ENCODE results near the gene IFIT2. TPM values are rescaled to one million over a fixed set of nuclear protein-coding genes. Genes with fewer than 3 reads are reported as not detected.

IFIT2 gene
- total RNA-seq, 2 experiments from 2014 or later = 36.9 to 38.9 TPM

DNA sequence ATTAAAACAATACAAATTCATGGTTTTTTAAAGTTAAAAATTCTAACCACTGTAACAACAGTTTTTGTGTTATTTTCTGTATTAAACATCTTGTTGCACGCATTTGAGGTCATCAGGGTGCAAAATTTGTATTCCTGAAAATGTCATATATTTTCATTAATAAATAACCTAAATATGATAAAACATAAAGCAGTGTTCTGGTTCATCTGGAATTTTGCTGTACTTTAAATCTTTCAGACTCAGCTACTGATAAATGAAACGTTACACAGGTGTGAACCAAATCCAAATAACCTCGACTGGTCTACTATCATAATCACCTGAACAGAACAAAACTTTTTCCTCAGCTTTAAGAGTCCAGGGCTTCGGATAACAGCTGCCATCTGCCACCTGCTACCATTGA, 6.9 kb downstream of the IFIT2 start:
- no peaks in the 10 kb centered on the region for H3K27me3 ChIP-seq (ENCODE audit: control insufficient read depth in 1 of 2, insufficient read depth in 2 of 2, low read length in 2 of 2)
- ChIA-PET POLR2A (interaction anchor here (1.4 kb wide), 1 partner anchor 19 kb away, joined by 3 read pairs; the partner anchor contains the start of gene IFIT3), CTCF (no interaction called here)
- Mint-ChIP-seq H3K4me3 (no peak overlapping the region), H3K27ac (no peak overlapping the region), H3K9me3 (peaks cover 5% of the 10 kb centered on the region), H3K36me3 (ENCODE audit: low read depth) (peaks cover 65% of the 10 kb centered on the region), H3K4me1 (ENCODE audit: low read depth) (peaks cover 10% of the 10 kb centered on the region), H3K27me3 (no peaks in the 10 kb centered on the region)
- DNase-seq = no peak
- peaks cover 30% of the 10 kb centered on the region for H3K36me3 ChIP-seq (ENCODE audit: insufficient read depth, low read length)
- no peak overlapping the region for H3K4me3 ChIP-seq (ENCODE audit: low read length)
- no peak for ATAC-seq (ENCODE audit: poor library complexity)
- no peak overlapping the region for H3K27ac ChIP-seq (ENCODE audit: low read depth in 1 of 2, low read length in 2 of 2)
- TF ChIP-seq, protein P1, sequence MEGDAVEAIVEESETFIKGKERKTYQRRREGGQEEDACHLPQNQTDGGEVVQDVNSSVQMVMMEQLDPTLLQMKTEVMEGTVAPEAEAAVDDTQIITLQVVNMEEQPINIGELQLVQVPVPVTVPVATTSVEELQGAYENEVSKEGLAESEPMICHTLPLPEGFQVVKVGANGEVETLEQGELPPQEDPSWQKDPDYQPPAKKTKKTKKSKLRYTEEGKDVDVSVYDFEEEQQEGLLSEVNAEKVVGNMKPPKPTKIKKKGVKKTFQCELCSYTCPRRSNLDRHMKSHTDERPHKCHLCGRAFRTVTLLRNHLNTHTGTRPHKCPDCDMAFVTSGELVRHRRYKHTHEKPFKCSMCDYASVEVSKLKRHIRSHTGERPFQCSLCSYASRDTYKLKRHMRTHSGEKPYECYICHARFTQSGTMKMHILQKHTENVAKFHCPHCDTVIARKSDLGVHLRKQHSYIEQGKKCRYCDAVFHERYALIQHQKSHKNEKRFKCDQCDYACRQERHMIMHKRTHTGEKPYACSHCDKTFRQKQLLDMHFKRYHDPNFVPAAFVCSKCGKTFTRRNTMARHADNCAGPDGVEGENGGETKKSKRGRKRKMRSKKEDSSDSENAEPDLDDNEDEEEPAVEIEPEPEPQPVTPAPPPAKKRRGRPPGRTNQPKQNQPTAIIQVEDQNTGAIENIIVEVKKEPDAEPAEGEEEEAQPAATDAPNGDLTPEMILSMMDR (IDR thresholded peaks at IDR 0.05) = no peak
- peaks cover 0 to 10% of the 10 kb centered on the region in 2 experiments for H3K9me3 ChIP-seq (ENCODE audit: control insufficient read depth in 1 of 2, insufficient read depth in 1 of 2, low read length in 2 of 2)
- H3K4me1 ChIP-seq (ENCODE audit: insufficient read depth, low read length) = peaks cover 5% of the 10 kb centered on the region
- intact Hi-C loops (cut with DNase I, micrococcal nuclease) = no loop called here

DNA sequence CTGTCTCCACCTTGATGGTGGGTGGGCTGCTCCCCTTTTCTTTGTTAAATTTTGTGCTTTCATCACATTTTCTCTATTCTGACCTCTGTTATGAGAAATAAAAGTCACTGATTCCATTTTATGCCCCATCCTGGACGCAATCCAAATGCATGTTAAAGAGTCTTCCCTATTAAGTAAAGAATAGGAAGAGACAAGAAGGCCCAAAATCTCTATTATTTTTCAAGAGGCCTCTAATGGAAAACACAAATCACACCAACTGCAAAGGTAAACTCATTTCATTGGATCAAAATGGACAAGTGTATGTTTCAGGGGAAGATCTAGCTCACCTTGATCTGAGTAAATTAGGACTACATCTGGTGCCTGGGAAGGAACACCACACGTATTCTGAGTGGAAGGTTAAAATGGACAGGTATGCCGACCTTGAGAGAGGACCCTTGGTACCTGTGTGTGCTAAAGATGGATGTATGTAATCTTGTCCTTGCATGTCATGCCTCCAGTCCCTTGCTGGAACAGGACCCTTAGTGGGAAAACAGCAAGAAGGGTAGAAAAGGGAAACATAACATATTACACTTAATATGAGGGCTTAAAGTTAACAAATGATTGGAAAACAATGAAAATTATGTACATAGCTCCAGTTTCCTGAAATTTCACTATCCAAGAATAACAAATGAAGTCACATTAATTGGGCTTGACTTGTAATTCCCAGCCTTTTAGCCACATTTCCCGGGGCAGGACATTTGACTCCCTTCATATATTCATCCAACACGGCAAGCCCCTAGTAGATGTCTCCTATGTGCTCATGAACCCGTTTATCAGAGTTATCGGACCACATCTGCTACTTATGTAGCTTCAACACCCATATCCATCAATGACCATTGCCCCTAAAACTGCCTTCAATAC, 7.6 kb downstream of the IFIT2 start:
- Histone ChIP-seq H3K27ac (ENCODE audit: low read depth in 1 of 2, low read length in 2 of 2) (no peak overlapping the region), H3K4me3 (ENCODE audit: low read length) (no peak overlapping the region), H3K9me3 (ENCODE audit: control insufficient read depth in 1 of 2, insufficient read depth in 1 of 2, low read length in 2 of 2) (peaks cover 0 to 10% of the 10 kb centered on the region in 2 experiments), H3K36me3 (ENCODE audit: insufficient read depth, low read length) (peaks cover 30% of the 10 kb centered on the region), H3K4me1 (ENCODE audit: insufficient read depth, low read length) (no peaks in the 10 kb centered on the region), H3K27me3 (ENCODE audit: control insufficient read depth in 1 of 2, insufficient read depth in 2 of 2, low read length in 2 of 2) (no peaks in the 10 kb centered on the region)
- ChIA-PET CTCF (no interaction called here), POLR2A (interaction anchor here (1.4 kb wide), 1 partner anchor 18 kb away, joined by 3 read pairs; the partner anchor contains the start of gene IFIT3)
- Mint-ChIP-seq H3K27ac (no peak overlapping the region), H3K4me1 (ENCODE audit: low read depth) (peaks cover 4% of the 10 kb centered on the region), H3K36me3 (ENCODE audit: low read depth) (peaks cover 58% of the 10 kb centered on the region), H3K27me3 (no peaks in the 10 kb centered on the region), H3K9me3 (peaks cover 5% of the 10 kb centered on the region), H3K4me3 (no peak overlapping the region)
- intact Hi-C loops (cut with DNase I, micrococcal nuclease) = no loop called here
- ATAC-seq (ENCODE audit: poor library complexity) (no peak), DNase-seq (no peak)
- TF ChIP-seq, protein P1 (IDR thresholded peaks at IDR 0.05) = no peak

GRCh38 chr10:89310056-89310893, 8.4 kb downstream of the IFIT2 start:
- no peak overlapping the region for H3K4me3 Mint-ChIP-seq
- peaks cover 49% of the 10 kb centered on the region for H3K36me3 Mint-ChIP-seq (ENCODE audit: low read depth)
- no peaks in the 10 kb centered on the region for H3K4me1 ChIP-seq (ENCODE audit: insufficient read depth, low read length)
- POLR2A ChIA-PET = no interaction called here
- ATAC-seq (ENCODE audit: poor library complexity) (no peak), DNase-seq (no peak)
- no peaks in the 10 kb centered on the region for H3K4me1 Mint-ChIP-seq (ENCODE audit: low read depth)
- peaks cover 0 to 10% of the 10 kb centered on the region in 2 experiments for H3K9me3 ChIP-seq (ENCODE audit: control insufficient read depth in 1 of 2, insufficient read depth in 1 of 2, low read length in 2 of 2)
- intact Hi-C loops (cut with DNase I, micrococcal nuclease) = no loop called here
- H3K27ac Mint-ChIP-seq = no peak overlapping the region
- H3K36me3 ChIP-seq (ENCODE audit: insufficient read depth, low read length) = peaks cover 30% of the 10 kb centered on the region
- CTCF ChIA-PET = no interaction called here
- H3K27me3 Mint-ChIP-seq = no peaks in the 10 kb centered on the region
- H3K9me3 Mint-ChIP-seq = peaks cover 5% of the 10 kb centered on the region
- TF ChIP-seq, protein P1 (IDR thresholded peaks at IDR 0.05) = no peak
- no peak overlapping the region for H3K4me3 ChIP-seq (ENCODE audit: low read length)
- H3K27ac ChIP-seq (ENCODE audit: low read depth in 1 of 2, low read length in 2 of 2) = no peak overlapping the region
- no peaks in the 10 kb centered on the region for H3K27me3 ChIP-seq (ENCODE audit: control insufficient read depth in 1 of 2, insufficient read depth in 2 of 2, low read length in 2 of 2)

Data from CD4-positive, alpha-beta T cell (primary cell).